Left ventricle myocardium inferior (tissue), 1 donor: ENCODE data around the gene ITM2C. TPM values are rescaled to one million over a fixed set of nuclear protein-coding genes. Genes with fewer than 3 reads are reported as not detected.

Experiments used
- DNase-seq: peaks from one replicate; pipeline ENCODE4 v3.0.0-alpha.2; 2020
- H3K27ac ChIP-seq: fragments of 200-600 bp; replicated peaks from 2 replicates; pipeline ENCODE4 v1.8.0; 2021
- H3K27me3 ChIP-seq: fragments of 200-600 bp; 2 replicates; pipeline ENCODE4 v1.8.0; 2021; ENCODE audit warnings: low read depth
- H3K36me3 ChIP-seq: fragments of 200-600 bp; 2 replicates; pipeline ENCODE4 v1.8.0; 2021
- H3K4me1 ChIP-seq: fragments of 200-600 bp; 2 replicates; pipeline ENCODE4 v1.8.0; 2021
- H3K4me3 ChIP-seq: fragments of 200-600 bp; 2 replicates; pipeline ENCODE4 v1.8.0; 2021; ENCODE audit warnings: mild to moderate bottlenecking, moderate library complexity
- H3K9me3 ChIP-seq: fragments of 200-600 bp; replicated peaks from 2 replicates; pipeline ENCODE4 v1.8.0; 2021
- intact Hi-C: fragments of 100-400 bp; cut with micrococcal nuclease; formaldehyde crosslinking; loops from one replicate; pipeline ENCODE4 v1.11.0; 2022
- total RNA-seq: library from RNA; stranded (reverse); fragmentation: NEBNext Ultra II Directional; extraction: Animal tissue kit (Norgen Biotek cat#: 25700); gene quantifications from one replicate; pipeline ENCODE4 v1.2.1, GENCODE V29; 2021
- TF ChIP-seq, protein P1 (sequence below): fragments of 200-600 bp; IDR thresholded peaks from 2 replicates; pipeline ENCODE4 v1.8.0; 2021; ENCODE audit warnings: antibody characterized with exemption, mild to moderate bottlenecking, borderline replicate concordance
- donor health status: DM: no; HTN: yes; CAD: no; lungs with severe emphysema.

The ITM2C gene
- total RNA-seq, 1 donor from 2014 or later: 25.5 TPM

- Histone ChIP-seq H3K9me3 (peaks cover 8% of the 10 kb centered on the region), H3K4me3 (peak overlapping the region; percentile 60), H3K4me1 (peaks cover 11% of the 10 kb centered on the region), H3K36me3 (no peaks in the 10 kb centered on the region), H3K27me3 (peaks cover 72% of the 10 kb centered on the region), H3K27ac (no peak overlapping the region)
- peak; percentile 49 for DNase-seq
- TF ChIP-seq, protein P1, sequence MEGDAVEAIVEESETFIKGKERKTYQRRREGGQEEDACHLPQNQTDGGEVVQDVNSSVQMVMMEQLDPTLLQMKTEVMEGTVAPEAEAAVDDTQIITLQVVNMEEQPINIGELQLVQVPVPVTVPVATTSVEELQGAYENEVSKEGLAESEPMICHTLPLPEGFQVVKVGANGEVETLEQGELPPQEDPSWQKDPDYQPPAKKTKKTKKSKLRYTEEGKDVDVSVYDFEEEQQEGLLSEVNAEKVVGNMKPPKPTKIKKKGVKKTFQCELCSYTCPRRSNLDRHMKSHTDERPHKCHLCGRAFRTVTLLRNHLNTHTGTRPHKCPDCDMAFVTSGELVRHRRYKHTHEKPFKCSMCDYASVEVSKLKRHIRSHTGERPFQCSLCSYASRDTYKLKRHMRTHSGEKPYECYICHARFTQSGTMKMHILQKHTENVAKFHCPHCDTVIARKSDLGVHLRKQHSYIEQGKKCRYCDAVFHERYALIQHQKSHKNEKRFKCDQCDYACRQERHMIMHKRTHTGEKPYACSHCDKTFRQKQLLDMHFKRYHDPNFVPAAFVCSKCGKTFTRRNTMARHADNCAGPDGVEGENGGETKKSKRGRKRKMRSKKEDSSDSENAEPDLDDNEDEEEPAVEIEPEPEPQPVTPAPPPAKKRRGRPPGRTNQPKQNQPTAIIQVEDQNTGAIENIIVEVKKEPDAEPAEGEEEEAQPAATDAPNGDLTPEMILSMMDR: no peak
- intact Hi-C loops: loop anchor here (5.0 kb wide), 1 partner anchor 159 kb away; no protein-coding TSS in a partner anchor
Observed at GRCh38 chr2:230828272-230828961, 36.3 kb upstream of the ITM2C start.

- H3K36me3 ChIP-seq: no peaks in the 10 kb centered on the region
- peaks cover 8% of the 10 kb centered on the region for H3K9me3 ChIP-seq
- intact Hi-C loops: loop anchor here (5.0 kb wide), 1 partner anchor 158 kb away; no protein-coding TSS in a partner anchor
- DNase-seq: no peak
- no peak overlapping the region for H3K4me3 ChIP-seq
- no peak overlapping the region for H3K27ac ChIP-seq
- H3K4me1 ChIP-seq: peaks cover 11% of the 10 kb centered on the region
- TF ChIP-seq, protein P1: no peak
- H3K27me3 ChIP-seq: peaks cover 75% of the 10 kb centered on the region
Observed at GRCh38 chr2:230829293-230829692, 35.4 kb upstream of the ITM2C start.

DNA sequence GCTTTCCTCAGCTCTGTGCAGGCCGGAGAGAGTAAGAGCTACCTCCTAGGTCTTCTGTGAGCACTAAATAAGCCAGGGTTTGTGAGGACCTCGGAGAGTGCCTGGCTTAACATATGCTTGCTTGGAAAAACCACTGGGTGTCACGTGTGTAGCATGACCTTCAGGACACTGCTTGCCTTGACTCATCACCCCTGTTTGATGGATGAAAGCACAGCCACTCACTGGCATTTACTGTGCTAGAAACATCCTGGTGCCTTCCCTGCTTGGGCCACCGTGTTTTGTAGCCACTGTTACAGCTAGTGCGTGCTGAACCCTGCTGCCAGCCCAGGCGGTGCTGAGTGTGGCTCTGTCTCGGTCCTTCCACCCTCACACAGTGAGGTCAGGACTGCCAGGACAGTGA is 34.8 kb upstream of the ITM2C start:
- H3K36me3 ChIP-seq: no peaks in the 10 kb centered on the region
- peaks cover 75% of the 10 kb centered on the region for H3K27me3 ChIP-seq

DNA sequence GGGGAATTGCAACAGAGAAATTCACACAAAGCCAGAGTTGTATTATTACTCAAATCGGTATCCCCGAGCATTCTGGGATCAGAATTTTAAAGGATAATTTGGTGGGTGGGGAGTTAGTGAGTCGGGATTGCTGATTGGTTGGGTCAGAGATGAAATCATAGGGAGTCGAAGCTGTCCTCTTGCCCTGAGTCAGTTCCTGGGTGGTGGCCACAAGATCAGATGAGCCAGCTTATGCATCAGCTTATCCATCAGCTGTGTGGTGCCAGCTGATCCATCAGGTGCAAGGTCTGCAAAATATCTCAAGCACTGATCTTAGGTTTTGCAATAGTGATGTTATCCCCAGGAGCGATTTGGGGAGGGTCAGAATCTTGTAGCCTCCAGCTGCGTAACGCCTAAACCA is 34.3 kb upstream of the ITM2C start:
- no peak overlapping the region for H3K4me3 ChIP-seq
- peaks cover 11% of the 10 kb centered on the region for H3K4me1 ChIP-seq
- H3K9me3 ChIP-seq: peaks cover 8% of the 10 kb centered on the region
- no peak for DNase-seq
- intact Hi-C loops: no loop called here
- H3K27ac ChIP-seq: no peak overlapping the region
- H3K27me3 ChIP-seq: peaks cover 71% of the 10 kb centered on the region
- no peaks in the 10 kb centered on the region for H3K36me3 ChIP-seq
- TF ChIP-seq, protein P1: no peak

More for the DNA sequence above, 34.8 kb upstream of the ITM2C start:
- H3K4me1 ChIP-seq: peaks cover 11% of the 10 kb centered on the region
- H3K4me3 ChIP-seq: no peak overlapping the region
- intact Hi-C loops: loop anchor here (5.0 kb wide), 1 partner anchor 157 kb away; no protein-coding TSS in a partner anchor
- TF ChIP-seq, protein P1: no peak
- no peak for DNase-seq
- peaks cover 8% of the 10 kb centered on the region for H3K9me3 ChIP-seq
- H3K27ac ChIP-seq: no peak overlapping the region

GRCh38 chr2:230840301-230840700 is 24.4 kb upstream of the ITM2C start:
- Histone ChIP-seq H3K4me1 (no peaks in the 10 kb centered on the region), H3K27me3 (peaks cover 34% of the 10 kb centered on the region), H3K9me3 (peaks cover 16% of the 10 kb centered on the region), H3K27ac (no peak overlapping the region), H3K36me3 (no peaks in the 10 kb centered on the region), H3K4me3 (no peak overlapping the region)
- TF ChIP-seq, protein P1: no peak
- no peak for DNase-seq
- intact Hi-C loops: no loop called here
